CD4-positive, CD25-positive, alpha-beta regulatory T cell (primary cell): Measurements from ENCODE around the gene BRCA1. TPM values are rescaled to one million over a fixed set of nuclear protein-coding genes. Genes with fewer than 3 reads are reported as not detected.
A peak's percentile ranks its signal among the peaks of the same experiment; 100 is the strongest.
"Not testable (repeated sequence)": the region's sequence is repeated elsewhere in the genome, so short reads cannot be mapped to it uniquely, and the experiment has no call there.

Experiments
- ATAC-seq, 2 donors: fragments of 150-1000 bp; cut with Tn5 transposase; one replicate each; pipeline ENCODE4 v1.10.0; 2021; ENCODE audit warnings: low read depth in 2 of 2, moderate number of reproducible peaks in 2 of 2, moderate library complexity in 1 of 2
- DNase-seq, 3 donors: peaks; one replicate each; pipeline versions ENCODE4 v3.0.0 to v3.0.0-alpha.2; 2012 to 2022; ENCODE audit warnings: mixed read lengths in 1 of 3
- H3K27ac ChIP-seq: one replicate; pipeline ENCODE4 v1.7.0; 2013; ENCODE audit warnings: mild to moderate bottlenecking, low read length; ENCODE audit not compliant: insufficient read depth, poor library complexity, severe bottlenecking
- H3K27me3 ChIP-seq: one replicate; pipeline ENCODE4 v1.7.0; 2013; ENCODE audit warnings: low read length; ENCODE audit not compliant: control insufficient read depth, insufficient read depth
- H3K36me3 ChIP-seq: one replicate; pipeline ENCODE4 v1.7.0; 2013; ENCODE audit warnings: mild to moderate bottlenecking, low read length, moderate library complexity; ENCODE audit not compliant: control insufficient read depth, insufficient read depth
- H3K4me1 ChIP-seq: 2 replicates; pipeline ENCODE4 v1.7.0; 2013; ENCODE audit warnings: mild to moderate bottlenecking, low read length; ENCODE audit not compliant: insufficient read depth, control insufficient read depth, poor library complexity, severe bottlenecking
- H3K4me3 ChIP-seq: one replicate; pipeline ENCODE4 v1.7.0; 2013; ENCODE audit warnings: low read depth, mild to moderate bottlenecking, low read length, moderate library complexity
- H3K9me3 ChIP-seq, 2 experiments: 1 replicate in 1 of 2; 2 replicates in 1 of 2; pipeline ENCODE4 v1.7.0; 2013; ENCODE audit warnings: low read length in 2 of 2, mild to moderate bottlenecking in 1 of 2, moderate library complexity in 1 of 2; ENCODE audit not compliant: control insufficient read depth in 2 of 2
- H3K27ac Mint-ChIP-seq, 3 donors: one replicate each; pipeline ENCODE4 v1.8.0; 2020 to 2022; ENCODE audit warnings: mild to moderate bottlenecking in 3 of 3, mixed read lengths in 3 of 3, moderate library complexity in 2 of 3
- H3K27me3 Mint-ChIP-seq: one replicate; pipeline ENCODE4 v1.8.0; 2022; ENCODE audit warnings: mild to moderate bottlenecking, mixed read lengths
- H3K36me3 Mint-ChIP-seq: one replicate; pipeline ENCODE4 v1.8.0; 2020; ENCODE audit warnings: mixed read lengths
- H3K4me1 Mint-ChIP-seq, 4 donors: one replicate each; pipeline ENCODE4 v1.8.0; 2020 to 2022; ENCODE audit warnings: mixed read lengths in 4 of 4, mild to moderate bottlenecking in 1 of 4
- H3K4me3 Mint-ChIP-seq, 4 donors: one replicate each; pipeline ENCODE4 v1.8.0; 2020 to 2022; ENCODE audit warnings: mild to moderate bottlenecking in 4 of 4, mixed read lengths in 4 of 4, moderate library complexity in 3 of 4
- H3K9me3 Mint-ChIP-seq, 7 donors: one replicate each; pipeline ENCODE4 v1.8.0; 2020 to 2022; ENCODE audit warnings: mixed read lengths in 7 of 7, mild to moderate bottlenecking in 3 of 7, moderate library complexity in 2 of 7
- polyA plus RNA-seq, 4 donors: library from polyadenylated mRNA; unstranded; fragments of 300-500 nt; fragmentation: Illumina TruSeq; gene quantifications; one replicate each; pipeline ENCODE4 v1.2.3, GENCODE V29; 2021
- total RNA-seq: library from RNA; stranded (reverse); gene quantifications from one replicate; pipeline ENCODE4 v1.2.3, GENCODE V29; 2022

BRCA1 gene
- total and polyA plus RNA-seq, 5 donors from 2014 or later: 1.0 to 5.7 (median 1.8) TPM

DNA sequence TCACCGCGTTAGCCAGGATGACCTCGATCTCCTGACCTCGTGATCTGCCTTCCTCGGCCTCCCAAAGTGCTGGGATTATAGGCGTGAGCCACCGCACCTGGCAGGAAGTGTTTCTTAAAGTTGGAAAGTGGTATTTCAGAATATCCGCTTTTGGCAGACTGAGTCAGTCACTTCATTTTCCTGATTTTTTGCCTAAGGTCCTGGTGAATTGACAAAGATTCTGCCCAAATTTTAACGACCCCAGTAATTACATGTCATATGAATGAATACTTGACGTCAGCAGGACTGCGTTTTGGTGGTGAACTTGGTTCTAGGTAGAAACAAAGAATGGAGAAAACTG is 4.5 kb upstream of the BRCA1 start:
- Mint-ChIP-seq H3K9me3 (no peaks in the 10 kb centered on the region), H3K36me3 (peaks cover 23% of the 10 kb centered on the region), H3K4me1 (peaks cover 6 to 37% (median 15%) of the 10 kb centered on the region in 4 donors), H3K4me3 (peak overlapping the region in 1 of 4 donors; percentile 27), H3K27me3 (no peaks in the 10 kb centered on the region), H3K27ac (peak overlapping the region in 1 of 3 donors; percentile 38)
- ATAC-seq: no peak
- Histone ChIP-seq H3K9me3 (no peaks in the 10 kb centered on the region), H3K4me3 (no peak overlapping the region), H3K27me3 (no peaks in the 10 kb centered on the region), H3K27ac (no peak overlapping the region), H3K36me3 (peaks cover 18% of the 10 kb centered on the region), H3K4me1 (peaks cover 22% of the 10 kb centered on the region)
- DNase-seq: no peak

DNA sequence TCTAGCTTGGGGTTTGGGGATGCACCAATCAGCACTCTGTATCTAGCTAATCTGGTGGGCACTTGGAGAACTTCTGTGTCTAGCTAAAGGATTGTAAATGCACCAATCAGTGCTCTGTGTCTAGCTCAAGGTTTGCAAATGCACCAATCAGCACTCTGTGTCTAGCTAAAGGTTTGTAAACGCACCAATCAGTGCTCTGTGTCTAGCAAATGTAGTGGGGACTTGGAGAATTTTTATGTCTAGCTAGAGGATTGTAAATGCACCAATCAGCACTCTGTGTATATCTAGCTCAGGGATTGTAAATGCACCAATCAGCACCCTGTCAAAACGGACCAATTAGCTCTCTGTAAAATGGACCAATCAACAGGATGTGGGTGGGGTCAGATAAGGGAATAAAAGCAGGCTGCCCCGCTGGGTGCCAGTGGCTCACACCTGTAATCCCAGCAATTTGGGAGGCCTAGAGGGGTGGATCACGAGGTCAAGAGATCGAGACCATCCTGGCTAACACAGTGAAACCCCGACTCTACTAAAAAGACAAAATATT is 2.2 kb upstream of the BRCA1 start:
- H3K27ac ChIP-seq, H3K9me3 ChIP-seq, H3K9me3 Mint-ChIP-seq, ATAC-seq, H3K27ac Mint-ChIP-seq, H3K36me3 ChIP-seq, H3K27me3 ChIP-seq, DNase-seq, H3K36me3 Mint-ChIP-seq, H3K27me3 Mint-ChIP-seq, H3K4me3 ChIP-seq: not testable (repeated sequence)
- Mint-ChIP-seq H3K4me3 (peak overlapping the region; percentile 57 to 84 (median 76)), H3K4me1 (peaks cover 10 to 44% (median 19%) of the 10 kb centered on the region in 4 donors)
- H3K4me1 ChIP-seq: peaks cover 27% of the 10 kb centered on the region

DNA sequence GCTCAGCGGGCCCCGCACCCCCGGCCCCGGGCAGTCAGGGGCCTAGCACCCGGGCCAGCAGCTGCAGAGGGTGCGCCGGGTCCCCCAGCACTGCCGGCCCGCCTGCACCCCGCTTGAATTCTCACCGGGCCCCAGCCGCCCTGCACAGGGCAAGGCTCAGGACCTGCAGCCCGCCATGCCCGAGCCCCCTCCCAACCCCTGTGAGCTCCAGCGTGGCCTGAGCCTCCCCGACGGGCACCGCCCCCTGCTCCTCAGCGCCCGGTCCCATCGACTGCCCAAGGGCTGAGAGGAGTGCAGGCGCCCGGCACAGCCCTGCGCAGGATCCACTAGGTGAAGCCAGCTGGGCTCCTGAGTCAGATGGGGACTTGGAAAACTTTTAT is 1.7 kb upstream of the BRCA1 start:
- ATAC-seq (no peak), DNase-seq (no peak)
- Histone ChIP-seq H3K27ac (no peak overlapping the region), H3K27me3 (no peaks in the 10 kb centered on the region), H3K4me3 (no peak overlapping the region), H3K36me3 (peaks cover 8% of the 10 kb centered on the region), H3K9me3 (no peaks in the 10 kb centered on the region), H3K4me1 (peaks cover 27% of the 10 kb centered on the region)
- H3K9me3 Mint-ChIP-seq: no peaks in the 10 kb centered on the region
- peak overlapping the region; percentile 57 to 84 (median 76) for H3K4me3 Mint-ChIP-seq
- H3K27ac Mint-ChIP-seq: no peak overlapping the region
- H3K4me1 Mint-ChIP-seq: peaks cover 10 to 44% (median 19%) of the 10 kb centered on the region in 4 donors
- peaks cover 10% of the 10 kb centered on the region for H3K36me3 Mint-ChIP-seq
- no peaks in the 10 kb centered on the region for H3K27me3 Mint-ChIP-seq

DNA sequence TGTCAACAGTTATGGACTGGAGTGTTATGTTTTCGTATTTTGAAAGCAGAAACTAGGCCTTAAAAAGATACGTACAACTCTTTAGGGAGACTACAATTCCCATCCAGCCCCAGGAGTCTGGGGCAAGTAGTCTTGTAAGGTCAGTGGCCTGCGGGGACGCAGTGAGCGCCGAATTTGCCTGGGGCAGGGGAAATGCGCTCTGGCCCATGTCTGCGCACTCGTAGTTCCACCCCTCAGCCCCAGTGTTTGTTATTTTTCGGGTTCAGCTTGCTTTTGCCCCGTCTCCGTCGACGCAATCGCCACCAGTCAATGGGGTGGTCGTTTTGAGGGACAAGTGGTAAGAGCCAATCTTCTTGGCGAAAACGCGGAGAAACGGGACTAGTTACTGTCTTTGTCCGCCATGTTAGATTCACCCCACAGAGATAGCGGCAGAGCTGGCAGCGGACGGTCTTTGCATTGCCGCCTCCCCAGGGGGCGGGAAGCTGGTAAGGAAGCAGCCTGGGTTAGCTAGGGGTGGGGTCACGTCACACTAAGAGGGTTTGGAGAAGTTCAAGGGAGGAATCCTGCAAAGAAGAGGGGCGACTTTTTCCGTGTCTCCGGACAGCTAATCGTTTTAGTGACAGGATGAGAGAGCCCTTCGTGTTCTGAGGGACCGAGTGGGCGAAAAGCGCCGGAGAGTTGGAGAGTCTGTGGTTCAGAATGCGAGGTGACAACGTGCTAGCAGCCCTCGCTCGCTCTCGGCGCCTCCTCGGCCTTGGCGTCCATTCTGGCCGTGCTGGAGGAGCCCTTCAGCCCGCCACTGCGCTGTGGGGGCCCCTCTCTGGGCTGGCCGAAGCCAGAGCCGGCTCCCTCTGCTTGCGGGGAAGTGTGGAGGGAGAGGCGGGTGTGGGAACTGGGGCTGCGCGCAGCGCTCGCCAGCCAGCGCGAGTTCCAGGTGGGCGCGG is 1.1 kb upstream of the BRCA1 start:
- Mint-ChIP-seq H3K27ac (peak overlapping the region; percentile 95 to 96 (median 96)), H3K36me3 (peaks cover 10% of the 10 kb centered on the region), H3K4me3 (peak overlapping the region; percentile 77 to 96 (median 92)), H3K9me3 (no peaks in the 10 kb centered on the region), H3K27me3 (no peaks in the 10 kb centered on the region), H3K4me1 (peaks cover 10 to 44% (median 19%) of the 10 kb centered on the region in 4 donors)
- ATAC-seq: no peak
- no peaks in the 10 kb centered on the region for H3K9me3 ChIP-seq
- H3K36me3 ChIP-seq: peaks cover 8% of the 10 kb centered on the region
- H3K27ac ChIP-seq: peak overlapping the region; percentile 82
- no peaks in the 10 kb centered on the region for H3K27me3 ChIP-seq
- H3K4me1 ChIP-seq: peaks cover 27% of the 10 kb centered on the region
- peak overlapping the region; percentile 99 for H3K4me3 ChIP-seq
- DNase-seq: peak in 1 of 3 donors; percentile 11

DNA sequence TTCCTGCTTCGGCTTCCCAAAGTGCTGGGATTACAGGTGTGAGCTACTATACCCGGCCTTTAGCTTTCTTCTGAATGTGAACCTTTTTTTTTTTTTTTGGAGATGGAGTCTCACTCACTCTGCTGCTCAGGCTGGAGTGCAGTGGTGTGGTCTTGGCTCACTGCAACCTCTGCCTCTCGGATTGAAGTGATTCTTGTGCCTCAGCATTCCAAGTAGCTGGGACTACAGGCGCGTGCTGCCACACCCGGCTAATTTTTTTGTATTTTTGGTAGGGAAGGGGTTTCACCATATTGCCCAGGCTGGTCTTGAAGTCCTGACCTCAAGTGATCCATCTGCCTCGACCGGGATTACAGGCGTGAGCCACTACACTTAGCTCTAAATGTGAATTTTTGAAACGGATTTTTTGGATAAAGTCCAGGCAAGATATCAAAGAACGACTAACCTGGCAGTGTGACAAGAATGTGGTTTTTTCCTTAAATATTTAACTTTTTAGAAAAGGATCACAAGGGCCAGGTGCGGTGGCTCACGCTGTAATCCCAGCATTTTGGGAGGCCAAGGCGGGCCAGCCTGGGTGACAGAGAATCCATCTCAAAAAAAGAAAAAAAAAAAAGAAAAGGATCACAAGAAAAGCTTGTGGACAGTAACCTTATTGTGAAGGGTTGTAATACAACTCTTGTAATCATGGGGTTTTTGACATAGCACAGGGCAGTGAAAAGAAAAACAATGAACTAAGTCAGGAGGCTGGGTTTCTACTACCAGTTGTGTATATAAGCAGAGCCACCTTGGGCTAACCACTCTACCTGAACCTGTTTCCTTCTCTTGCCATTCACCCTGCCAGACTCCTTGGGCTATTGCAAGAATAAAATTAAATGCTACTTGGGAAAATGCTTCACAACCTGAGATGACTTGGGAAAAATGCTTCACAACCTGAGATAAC is 6.2 kb downstream of the BRCA1 start:
- Mint-ChIP-seq H3K9me3 (no peaks in the 10 kb centered on the region), H3K36me3 (no peaks in the 10 kb centered on the region), H3K4me3 (no peak overlapping the region), H3K27ac (peak overlapping the region in 1 of 3 donors; percentile 52), H3K27me3 (no peaks in the 10 kb centered on the region), H3K4me1 (peaks cover 0 to 2% (median 0%) of the 10 kb centered on the region in 4 donors)
- Histone ChIP-seq H3K27ac (no peak overlapping the region), H3K4me1 (no peaks in the 10 kb centered on the region), H3K36me3 (no peaks in the 10 kb centered on the region), H3K27me3 (no peaks in the 10 kb centered on the region), H3K9me3 (no peaks in the 10 kb centered on the region), H3K4me3 (no peak overlapping the region)
- DNase-seq (no peak), ATAC-seq (no peak)

DNA sequence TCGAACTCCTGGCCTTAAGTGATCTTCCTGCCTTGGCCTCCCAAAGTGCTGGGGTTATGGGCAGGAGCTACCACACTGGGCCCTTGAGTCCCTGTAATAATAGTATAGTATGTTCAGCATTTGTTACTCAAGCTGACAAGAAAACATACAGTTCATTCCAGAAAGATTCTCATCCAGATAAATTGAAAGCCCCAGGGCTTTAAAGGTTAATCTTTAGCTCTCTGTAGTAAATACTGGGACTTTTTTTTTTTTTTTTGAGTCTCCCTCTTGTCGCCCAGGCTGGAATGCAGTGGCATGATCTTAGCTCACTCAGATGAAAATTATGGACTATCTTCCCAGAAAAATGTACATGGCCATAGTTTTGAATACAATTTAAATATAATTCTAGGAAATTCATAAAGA is 11.0 kb downstream of the BRCA1 start:
- H3K27ac ChIP-seq: no peak overlapping the region
- Mint-ChIP-seq H3K36me3 (no peaks in the 10 kb centered on the region), H3K9me3 (no peaks in the 10 kb centered on the region), H3K27ac (no peak overlapping the region), H3K27me3 (no peaks in the 10 kb centered on the region), H3K4me1 (no peaks in the 10 kb centered on the region), H3K4me3 (no peak overlapping the region)
- ATAC-seq (no peak), DNase-seq (no peak)
- H3K27me3 ChIP-seq: no peaks in the 10 kb centered on the region
- H3K4me3 ChIP-seq: no peak overlapping the region
- H3K36me3 ChIP-seq: no peaks in the 10 kb centered on the region
- H3K9me3 ChIP-seq: no peaks in the 10 kb centered on the region
- no peaks in the 10 kb centered on the region for H3K4me1 ChIP-seq

DNA sequence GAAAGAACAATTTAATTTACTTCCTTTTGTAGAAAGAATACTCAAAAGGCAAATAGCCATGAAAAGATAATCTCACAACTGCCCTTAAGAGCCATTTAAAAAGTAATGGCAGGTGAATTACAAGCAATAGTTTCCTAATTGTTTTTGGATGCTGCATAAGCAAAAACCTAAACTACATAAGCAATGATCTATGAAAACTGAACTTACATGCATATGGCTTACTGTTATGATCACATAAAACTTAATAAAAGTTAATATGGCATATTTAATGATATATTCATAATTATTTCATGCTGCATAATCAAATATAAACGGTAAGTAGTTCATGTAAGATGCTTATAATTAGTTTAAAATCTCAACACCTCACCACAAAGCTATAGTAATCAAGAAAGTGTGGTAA is 18.6 kb downstream of the BRCA1 start:
- no peak for DNase-seq
- Mint-ChIP-seq H3K4me1 (peaks cover 0 to 2% (median 0%) of the 10 kb centered on the region in 4 donors), H3K4me3 (no peak overlapping the region), H3K27ac (no peak overlapping the region), H3K9me3 (no peaks in the 10 kb centered on the region), H3K27me3 (no peaks in the 10 kb centered on the region), H3K36me3 (no peaks in the 10 kb centered on the region)
- Histone ChIP-seq H3K27ac (no peak overlapping the region), H3K4me1 (no peaks in the 10 kb centered on the region), H3K36me3 (no peaks in the 10 kb centered on the region), H3K9me3 (no peaks in the 10 kb centered on the region), H3K27me3 (no peaks in the 10 kb centered on the region), H3K4me3 (no peak overlapping the region)
- no peak for ATAC-seq
